LoVo (cell line): ENCODE measurements around the gene ZNF423.

Experiments
- DNase-seq: peaks from one replicate; pipeline ENCODE4 v3.0.0-alpha.2; 2016; ENCODE audit warnings: low spot score

ZNF423 gene

DNA sequence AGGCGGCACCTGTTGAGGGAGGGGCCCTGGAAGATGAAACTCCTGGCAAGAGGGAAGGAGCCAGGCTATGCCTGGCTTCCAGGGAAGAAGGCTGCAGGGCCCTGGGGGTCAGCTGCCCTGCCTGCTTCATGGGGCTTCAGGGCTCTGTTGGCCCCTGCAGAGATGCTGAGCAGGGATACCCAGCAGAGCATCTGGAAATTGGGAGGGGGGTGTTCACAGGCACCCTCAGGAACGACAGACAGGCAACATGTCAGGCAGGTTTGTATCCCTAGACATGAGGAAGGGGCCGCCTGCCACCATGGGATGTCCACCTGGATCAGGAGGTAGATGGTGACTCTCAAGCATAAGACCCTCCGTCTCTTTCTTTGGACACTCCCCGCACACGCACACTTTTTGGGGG lies 13.8 kb upstream of the ZNF423 start:
- no peak for DNase-seq

DNA sequence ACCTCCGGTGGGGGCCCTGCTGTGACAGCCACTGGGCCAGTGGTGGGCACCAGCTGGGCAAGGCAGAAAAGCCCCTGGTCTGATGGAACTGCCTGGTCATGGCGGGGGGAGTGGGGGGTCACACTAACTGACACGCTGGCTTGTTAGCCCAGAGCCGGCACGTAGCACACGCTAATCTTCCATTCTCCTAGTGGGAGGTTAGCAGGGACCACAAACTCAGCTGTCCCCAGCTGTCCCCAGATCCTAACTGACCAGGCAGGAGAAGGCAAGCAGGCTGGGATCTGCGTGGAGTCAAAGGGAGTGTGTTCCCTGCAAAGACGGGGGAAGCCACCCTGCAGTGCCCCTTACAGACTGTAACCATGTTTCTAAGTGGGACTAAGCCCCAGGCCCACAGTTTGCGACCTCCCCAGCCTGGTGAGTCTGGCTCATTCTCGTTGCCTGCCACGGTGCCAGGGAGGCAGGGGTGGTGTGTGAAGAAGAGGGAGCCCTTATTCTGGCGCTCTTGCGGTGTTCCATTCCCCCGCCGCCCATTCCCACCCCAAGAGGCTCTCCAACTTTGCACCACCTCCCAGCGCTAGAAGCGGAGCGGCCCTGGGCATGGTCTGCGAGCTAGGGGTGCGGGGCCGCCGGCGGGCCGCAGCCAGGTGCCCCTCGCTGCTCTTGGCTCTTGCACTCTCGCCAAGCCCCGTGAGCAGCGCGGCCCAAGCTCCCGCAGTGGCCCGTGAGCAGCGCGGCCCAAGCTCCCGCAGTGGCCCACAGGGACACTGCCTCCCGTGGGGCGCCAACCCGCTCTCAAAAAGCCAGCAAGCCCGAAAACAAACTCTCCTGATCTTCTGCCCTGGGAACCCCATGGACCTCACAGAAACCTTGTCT lies 12.1 kb upstream of the ZNF423 start:
- no peak for DNase-seq

DNA sequence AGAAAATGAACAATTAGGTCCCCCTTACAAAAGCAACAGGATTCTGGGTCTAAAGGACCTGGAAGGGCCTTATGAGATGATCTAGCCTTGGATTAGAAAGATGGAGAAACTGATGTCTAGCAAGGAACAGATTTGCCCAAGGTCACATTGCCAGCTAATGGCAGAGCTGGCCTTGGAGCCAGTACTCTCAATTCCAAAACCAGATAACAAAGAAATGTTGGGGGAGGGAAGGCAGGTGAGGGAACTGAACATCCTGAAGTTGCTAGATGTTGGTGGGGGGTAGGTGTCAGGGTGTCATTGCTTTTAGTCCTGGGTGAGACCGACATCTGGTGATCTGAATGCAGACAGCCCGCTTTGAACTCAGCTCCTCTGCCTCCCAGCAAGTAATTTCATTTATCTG lies 11.3 kb upstream of the ZNF423 start:
- DNase-seq: no peak

DNA sequence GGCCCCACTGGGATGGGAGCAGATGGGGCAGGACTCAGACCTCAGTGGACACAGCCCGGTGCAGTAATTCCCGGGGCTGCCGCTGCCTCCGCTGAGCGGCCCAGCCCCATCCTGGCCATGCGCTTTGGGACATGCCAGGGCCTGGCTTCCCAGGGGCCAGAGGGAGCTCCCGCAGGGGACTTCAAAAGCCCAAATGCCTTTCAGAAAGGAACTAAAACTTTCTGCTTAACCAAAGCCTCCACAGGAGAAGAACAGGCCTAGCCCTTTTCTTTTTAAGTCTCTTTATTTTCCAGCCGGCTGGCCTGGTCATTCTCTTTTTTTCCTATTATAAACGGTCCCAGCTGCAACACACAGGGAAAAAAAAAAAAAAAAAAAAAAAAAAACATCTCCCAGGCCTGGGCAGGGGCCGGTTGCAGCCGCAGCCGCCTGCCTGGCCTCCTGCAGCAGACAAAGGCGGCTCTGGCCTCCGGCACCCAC lies 10.7 kb upstream of the ZNF423 start:
- no peak for DNase-seq

DNA sequence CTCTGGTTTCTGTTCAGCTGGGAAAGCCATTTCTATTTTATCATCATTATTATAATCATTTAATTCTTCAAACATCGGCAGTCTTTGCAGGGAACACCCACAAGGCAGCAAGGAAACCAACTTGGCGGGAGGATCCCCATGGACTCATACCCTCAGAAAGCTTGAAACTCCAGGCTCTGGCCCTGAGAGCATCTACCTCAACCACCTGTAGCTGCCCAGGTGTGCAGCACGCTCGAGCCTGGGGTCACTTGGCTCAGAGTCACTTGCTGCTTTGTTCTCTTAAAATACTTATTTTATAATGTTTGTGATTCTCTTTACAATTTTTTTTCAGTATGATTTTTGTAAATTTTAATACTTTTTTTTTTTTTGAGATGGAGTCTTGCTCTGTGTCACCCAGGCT lies 6.8 kb upstream of the ZNF423 start:
- no peak for DNase-seq

GRCh38 chr16:49861299-49861698 lies 5.4 kb upstream of the ZNF423 start:
- no peak for DNase-seq

DNA sequence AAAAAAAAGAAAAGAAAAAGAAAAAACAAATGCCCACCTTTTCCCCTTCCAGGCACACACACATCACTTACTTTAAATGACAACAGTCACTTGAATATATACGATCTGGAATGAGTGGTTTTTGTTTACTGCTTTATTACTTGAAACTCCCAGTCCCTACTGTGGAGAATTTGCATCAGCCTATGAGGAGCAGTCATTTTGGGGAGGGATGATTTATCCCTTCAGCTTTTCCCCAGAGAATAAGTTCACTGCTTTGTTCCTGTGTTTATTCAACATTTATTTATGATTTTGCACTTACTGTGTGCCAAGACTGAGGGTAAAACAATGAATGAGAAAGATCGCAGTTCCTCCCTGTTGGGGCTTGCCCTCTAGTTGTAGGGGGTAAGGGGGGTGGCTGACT lies 4.7 kb upstream of the ZNF423 start:
- no peak for DNase-seq

DNA sequence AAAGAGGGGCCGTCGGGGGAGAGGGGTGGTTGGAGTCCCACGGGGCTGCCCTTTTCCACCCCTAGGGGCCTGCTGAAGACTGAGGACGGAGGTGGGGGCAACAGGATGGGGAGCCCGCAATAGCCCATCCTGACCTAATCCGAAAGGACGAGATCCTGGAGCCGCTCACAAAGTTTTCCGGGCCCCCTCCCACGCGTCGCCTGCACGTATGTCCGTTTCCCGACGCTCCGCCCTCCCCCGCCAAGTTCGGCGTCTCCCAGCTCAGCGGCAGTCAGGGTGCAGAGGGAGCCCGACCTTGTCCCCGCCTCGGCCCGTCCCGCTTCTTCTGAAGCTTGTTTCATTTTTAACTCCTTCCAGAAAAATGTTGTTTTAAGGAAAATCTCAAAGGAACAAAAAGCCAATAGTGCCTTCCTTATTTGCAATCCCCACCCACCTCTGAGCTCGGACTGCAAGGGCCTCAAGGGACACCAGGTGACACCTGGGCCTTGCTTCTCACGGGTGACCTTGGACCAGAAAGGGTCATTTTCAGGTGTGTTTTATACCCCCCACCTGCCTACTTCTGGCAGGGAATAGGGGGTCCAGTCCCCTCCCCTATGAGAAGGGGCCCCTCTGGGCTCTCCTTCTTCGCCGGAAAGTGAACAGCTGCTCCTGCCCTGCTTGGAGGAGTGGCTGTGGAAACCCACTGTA lies 3.4 kb upstream of the ZNF423 start:
- DNase-seq: no peak

DNA sequence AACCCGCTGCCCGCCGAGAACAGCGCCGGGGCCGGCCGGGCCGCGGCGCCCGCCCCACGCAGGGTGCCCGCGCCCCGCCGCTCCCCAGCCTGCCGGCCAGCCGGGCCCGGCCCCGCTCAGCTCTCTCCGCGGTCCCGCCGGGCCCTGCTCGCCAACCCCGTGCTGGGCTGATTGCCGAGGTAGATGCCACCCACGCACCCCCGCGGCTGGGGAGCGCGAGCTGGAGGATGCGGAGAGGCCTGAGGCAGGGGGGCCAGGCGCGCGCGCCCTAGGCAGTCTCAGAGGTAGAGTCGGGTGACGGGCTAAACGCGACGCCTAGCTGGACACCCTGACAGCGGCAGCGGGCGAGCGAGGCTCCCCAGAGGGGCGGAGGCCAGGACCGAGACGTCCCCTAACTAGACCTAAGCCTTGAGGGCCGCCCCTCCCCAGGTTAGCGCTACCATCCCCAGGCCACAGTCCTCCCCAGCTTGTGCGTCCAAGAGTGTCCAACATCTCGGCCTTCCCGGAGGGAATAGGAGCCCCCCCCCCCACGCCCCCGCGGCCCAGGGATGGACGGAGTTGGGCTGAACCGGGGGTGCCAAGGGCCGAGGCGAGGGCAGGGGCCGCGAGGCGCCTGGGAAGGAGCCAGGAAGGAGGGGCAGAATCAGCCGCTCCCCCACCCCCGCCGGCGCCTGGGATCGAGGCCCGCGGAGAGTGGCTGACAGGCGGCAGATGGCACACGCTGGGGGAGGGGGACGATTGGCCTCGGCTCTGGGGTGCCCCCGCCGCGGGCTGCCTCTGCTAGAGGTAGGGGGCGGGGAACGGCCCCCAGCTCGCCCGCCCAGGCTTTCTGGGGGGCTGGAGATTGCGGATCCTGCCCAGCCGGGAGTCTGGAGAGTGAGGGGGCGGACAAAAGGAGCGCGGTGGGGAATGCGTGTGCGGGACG lies 2.5 kb upstream of the ZNF423 start:
- DNase-seq: no peak

DNA sequence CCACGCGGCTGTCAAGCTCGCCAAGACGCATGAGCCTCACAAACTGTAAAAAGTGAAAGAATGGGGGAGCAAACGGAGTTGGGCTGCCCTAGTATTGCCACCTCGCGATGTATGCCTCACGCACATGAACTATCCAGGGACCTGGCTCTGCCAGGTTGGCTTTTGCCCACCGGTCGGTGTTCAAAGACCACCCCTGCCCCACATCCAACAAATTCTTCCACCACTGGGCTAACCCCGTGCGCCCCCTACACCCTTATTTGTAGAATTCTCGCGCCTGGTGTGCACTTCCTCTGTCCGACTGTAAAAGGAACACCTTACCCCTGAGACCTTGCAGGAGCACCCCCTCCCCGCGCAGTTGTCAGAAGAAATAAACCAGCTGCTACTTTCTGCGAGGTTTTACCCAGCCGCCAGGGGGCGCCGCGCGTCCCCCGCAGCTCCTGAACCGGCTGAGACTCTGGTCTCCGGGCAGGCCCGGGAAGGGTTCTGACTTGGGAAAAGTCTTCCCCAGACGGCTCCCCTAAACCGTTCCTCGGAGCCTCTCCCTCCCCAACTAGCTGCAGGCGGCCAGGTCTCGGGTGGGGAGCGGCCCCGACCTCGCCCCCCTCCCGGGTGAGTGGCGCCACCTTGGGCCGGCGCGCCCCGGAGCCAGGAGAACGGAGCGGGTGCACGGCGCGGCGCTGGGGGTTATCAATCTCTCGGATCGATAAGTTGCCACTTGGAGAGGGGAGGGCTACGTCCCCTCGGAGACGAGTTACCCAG lies 1.7 kb upstream of the ZNF423 start:
- peak; percentile 59 for DNase-seq

- DNase-seq: peak; percentile 67
Observed at GRCh38 chr16:49856672-49857330, 889 bp upstream of the ZNF423 start.

- peak; percentile 84 for DNase-seq
Observed at GRCh38 chr16:49855280-49855821, 561 bp downstream of the ZNF423 start.

DNA sequence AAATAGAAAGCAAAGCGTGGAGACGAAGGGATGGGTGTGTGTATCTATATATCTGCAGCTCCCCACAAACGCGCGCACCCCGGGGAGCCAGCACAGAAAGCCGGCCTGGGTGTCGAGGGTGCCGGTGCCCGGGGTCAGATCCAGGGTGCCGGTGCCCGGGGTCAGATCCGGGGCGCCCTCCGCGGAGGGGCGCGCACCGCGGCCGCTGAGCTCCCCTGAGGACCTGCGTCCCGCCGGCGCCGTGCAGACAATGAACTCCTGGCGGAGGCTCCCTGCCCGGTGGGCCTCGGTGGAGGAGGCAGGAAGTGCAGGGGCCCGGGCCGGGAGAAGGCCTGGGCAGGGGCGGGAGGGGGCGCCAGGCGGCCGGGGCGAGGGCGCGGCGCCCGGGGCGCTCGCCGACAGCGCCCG lies 1.1 kb downstream of the ZNF423 start:
- no peak for DNase-seq

GRCh38 chr16:49854188-49854795 lies 1.6 kb downstream of the ZNF423 start:
- no peak for DNase-seq

- DNase-seq: no peak
Observed at GRCh38 chr16:49852279-49852678, 3.6 kb downstream of the ZNF423 start.

DNA sequence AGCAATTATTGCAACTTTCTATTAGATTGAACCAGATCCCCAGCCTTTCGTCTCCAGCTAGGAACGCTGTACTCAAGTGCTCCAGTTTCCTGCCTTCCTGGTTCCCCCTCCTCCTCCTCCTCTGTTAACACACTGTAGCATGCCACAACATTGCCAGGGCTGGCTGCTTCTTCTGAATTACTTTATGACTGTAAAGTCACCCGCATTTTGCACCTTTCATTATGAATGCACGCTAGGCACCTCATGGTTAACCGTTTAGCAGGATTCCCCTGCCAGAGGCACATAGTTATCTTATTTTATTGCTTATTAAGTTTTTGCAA lies 4.5 kb downstream of the ZNF423 start:
- no peak for DNase-seq

DNA sequence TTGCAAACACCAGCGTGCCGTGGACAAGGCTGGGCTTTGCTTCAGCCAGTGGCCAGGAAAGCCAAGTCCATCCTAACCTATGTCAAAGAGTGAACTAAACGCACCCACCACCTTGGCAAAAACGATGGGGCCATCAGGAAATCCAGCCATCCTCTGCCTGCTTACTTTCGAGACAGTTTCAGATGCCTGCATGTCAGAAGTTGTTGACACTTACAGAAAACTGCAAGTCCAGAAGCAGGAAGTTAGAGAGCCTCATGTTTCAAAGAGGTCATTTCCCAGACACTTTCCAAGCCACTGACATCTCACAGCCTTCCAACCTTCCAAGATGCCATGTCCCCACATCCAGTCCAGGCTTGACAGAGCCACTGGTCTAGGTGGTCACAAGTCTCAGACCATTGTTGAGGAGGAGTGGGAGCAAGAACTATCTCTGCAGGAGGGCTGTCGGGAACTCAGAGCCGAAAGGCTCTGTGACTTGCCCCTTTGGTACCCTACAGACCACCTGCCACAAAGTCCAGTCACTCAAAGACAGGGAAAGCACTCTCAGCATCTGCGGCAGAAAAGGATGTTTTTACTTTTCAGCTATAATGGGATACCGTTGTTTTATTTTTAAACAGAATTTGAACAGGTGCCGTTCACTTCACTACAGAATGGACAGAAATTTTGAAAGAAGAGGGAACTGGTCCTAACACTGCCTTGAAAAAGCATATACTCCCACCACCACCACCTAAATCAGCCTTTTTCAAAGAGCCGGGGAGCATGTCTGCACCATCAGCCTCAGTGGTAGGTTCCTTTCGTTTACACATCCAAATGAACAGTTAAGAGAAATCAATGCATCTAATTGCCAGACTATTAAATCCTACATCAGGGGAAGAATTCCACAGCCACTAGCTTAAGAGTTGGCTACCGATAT lies 5.1 kb downstream of the ZNF423 start:
- DNase-seq: no peak

- DNase-seq: no peak
Observed at GRCh38 chr16:49849754-49850108, 6.2 kb downstream of the ZNF423 start.

DNA sequence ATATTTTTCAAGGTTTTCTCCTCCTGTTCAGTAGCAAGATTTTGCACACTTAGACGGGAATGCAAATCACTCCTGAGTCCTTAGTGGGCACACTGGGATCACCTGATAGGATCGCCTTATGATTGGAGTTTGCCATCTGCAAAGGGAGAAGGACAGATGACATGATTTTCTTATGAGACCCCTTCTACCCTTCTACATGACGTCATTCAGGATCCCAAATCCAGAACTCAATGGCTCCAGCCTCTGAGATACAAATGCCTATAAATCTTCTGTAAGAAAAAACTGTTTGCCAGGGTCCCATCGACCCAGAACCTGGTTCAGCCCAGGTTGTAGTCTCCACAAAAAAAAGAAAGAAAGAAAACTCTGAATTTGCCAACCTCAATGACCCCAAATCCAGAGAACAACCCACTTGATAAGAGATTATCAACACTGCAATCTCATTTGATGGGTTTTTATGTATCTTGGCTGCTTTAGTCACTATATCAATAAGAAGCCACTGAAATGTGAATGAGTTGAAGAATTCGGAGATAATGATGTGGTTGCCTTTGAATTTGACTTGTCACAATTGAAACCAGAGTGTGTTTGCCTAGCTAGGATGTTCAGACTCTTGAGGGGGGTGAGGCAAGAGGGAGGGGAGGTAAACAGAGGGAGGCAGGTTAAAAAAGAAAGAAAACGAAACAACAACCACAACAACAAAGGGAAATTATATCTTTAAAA lies 6.7 kb downstream of the ZNF423 start:
- no peak for DNase-seq
